Measurements from ENCODE around the gene TLE6. TPM values are rescaled to one million over a fixed set of nuclear protein-coding genes. Genes with fewer than 3 reads are reported as not detected.

TLE6 gene
- total and polyA plus RNA-seq, 10 of the 15 experiments (the other 5 are each of a cell fraction or from before 2014, with no cell fraction given), result 2.7 to 13.8 (median 6.4) TPM

- RAD21 ChIA-PET (ENCODE audit: unreplicated experiment), result no interaction called here
- WGBS (ENCODE audit: insufficient coverage, insufficient replicate concordance, low lambda C conversion rate, missing lambda C conversion rate), result 90% methylated on average over 3 of the region's 5 CpGs
- Histone ChIP-seq H2AFZ (ENCODE audit: control insufficient read depth, low read depth, low read length) (no peak overlapping the region), H3K4me1 (ENCODE audit: control insufficient read depth, insufficient read depth, low read length) (peaks cover 11% of the 10 kb centered on the region; the same call in 1 of the 2 replicates), H3K36me3 (ENCODE audit: control insufficient read depth in 2 of 2, insufficient read depth in 2 of 2, low read length in 1 of 2) (no peaks in the 10 kb centered on the region), H4K20me1 (ENCODE audit: control insufficient read depth, insufficient read depth) (no peaks in the 10 kb centered on the region), H3K9ac (ENCODE audit: control insufficient read depth, insufficient read depth, low read length) (no peak overlapping the region), H3K4me2 (ENCODE audit: control insufficient read depth, insufficient read depth) (no peak overlapping the region), H3K4me3 (no peak overlapping the region), H3K27me3 (replicated peaks in 1 of 2; ENCODE audit: control insufficient read depth in 2 of 2, insufficient read depth in 2 of 2, low read length in 1 of 2) (no peaks in the 10 kb centered on the region; a peak in 2 of 4 replicates), H3K9me3 (replicated peaks; ENCODE audit: control insufficient read depth, insufficient read depth, low read length) (no peaks in the 10 kb centered on the region), H3K79me2 (ENCODE audit: control insufficient read depth, insufficient read depth, low read length) (no peaks in the 10 kb centered on the region), H3K27ac (ENCODE audit: control insufficient read depth, insufficient read depth) (no peak overlapping the region)
- FAIRE-seq, result no peak
- DNase-seq (ENCODE audit: low read depth, low spot score), result no peak
- intact Hi-C loops (cut with micrococcal nuclease; ENCODE audit: unreplicated experiment) (no loop called here), in situ Hi-C loops (cut with MboI) (no loop called here)
- CTCF ChIA-PET, result no interaction called here
- POLR2A ChIA-PET, result interaction anchor here (0.5 to 0.7 kb wide), 3 partner anchors 81 to 389 kb away, joined by 3 to 9 read pairs (median 3); partner anchors contain the start of gene ZNF57
- ATAC-seq, result no peak
- SMC1A ChIA-PET (ENCODE audit: uncharacterized antibody, unreplicated experiment), result interaction anchor here (0.6 to 1.5 kb wide), 2 partner anchors 54 to 189 kb away, joined by 3 read pairs; no protein-coding TSS in a partner anchor
- TF ChIP-seq BMI1 (IDR thresholded peaks at IDR 0.05; ENCODE audit: borderline replicate concordance) (no peak), ZNF592 (IDR thresholded peaks at IDR 0.05) (no peak), ZSCAN29 (IDR thresholded peaks at IDR 0.05) (no peak)
- BruUV-seq (replicated peaks), result no TSS peak
These were observed 4.5 kb downstream of the TLE6 start for GRCh38 chr19:2981898-2982297.

All from GM12878 (cell line).